Measurements from ENCODE around the gene TMEM167A. TPM values are rescaled to one million over a fixed set of nuclear protein-coding genes. Genes with fewer than 3 reads are reported as not detected.

Gene TMEM167A
- total and polyA plus RNA-seq, 4 donors = 80.1 to 137 (median 118) TPM

DNA sequence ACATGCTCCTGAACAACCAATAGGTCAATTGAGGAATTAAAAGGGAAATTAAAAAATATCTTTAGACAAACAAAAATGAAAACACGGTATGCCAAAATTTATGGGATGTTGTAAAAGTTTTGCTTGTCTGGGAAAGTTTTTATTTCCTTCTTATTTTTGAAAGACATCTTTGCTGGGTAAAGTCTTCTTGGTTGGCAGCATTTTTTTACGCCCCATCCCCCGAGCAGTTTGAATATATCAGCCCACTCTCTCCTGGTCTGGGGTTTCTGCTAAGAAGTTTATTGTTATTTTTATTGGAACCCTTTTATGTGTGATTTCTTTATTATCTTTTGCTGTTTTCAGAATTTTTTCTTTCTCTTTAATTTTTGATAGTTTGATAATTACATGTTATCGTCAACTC, 16.5 kb upstream of the TMEM167A start:
- Histone ChIP-seq H3K4me1 (ENCODE audit: control insufficient read depth, insufficient read depth, low read length) (no peaks in the 10 kb centered on the region), H3K4me3 (ENCODE audit: low read depth, low read length) (no peak overlapping the region), H3K27me3 (ENCODE audit: control insufficient read depth, insufficient read depth, low read length) (no peaks in the 10 kb centered on the region), H3K27ac (ENCODE audit: low read depth, low read length) (no peak overlapping the region), H3K36me3 (ENCODE audit: control insufficient read depth, insufficient read depth, low read length) (no peaks in the 10 kb centered on the region), H3K9me3 (ENCODE audit: control insufficient read depth, insufficient read depth, low read length) (no peaks in the 10 kb centered on the region)
- no peak for DNase-seq (ENCODE audit: low read depth in 4 of 6, low spot score in 6 of 6)
- no CpG with 5 or more reads among the region's 4 CpGs for WGBS (ENCODE audit: insufficient coverage)

DNA sequence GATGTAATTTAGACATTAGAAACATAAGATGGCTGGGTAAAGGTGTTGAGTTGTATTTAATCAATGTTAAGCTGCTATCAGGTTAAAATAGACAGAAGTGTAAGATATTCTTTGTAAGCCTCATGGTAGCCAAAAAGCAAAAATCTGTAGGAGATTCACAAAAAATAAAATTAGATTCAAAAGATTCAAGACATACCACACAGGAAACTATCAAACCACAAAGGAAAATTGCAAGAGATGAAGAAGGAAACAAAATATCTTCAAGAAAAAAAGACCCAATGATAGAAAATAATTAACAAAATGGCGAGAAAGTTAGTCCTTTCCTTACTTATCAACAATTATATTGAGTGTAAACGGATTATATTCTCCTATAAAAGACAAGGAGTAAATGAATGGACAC, 15.4 kb upstream of the TMEM167A start:
- no CpG with 5 or more reads among the region's 2 CpGs for WGBS (ENCODE audit: insufficient coverage)
- Histone ChIP-seq H3K27me3 (ENCODE audit: control insufficient read depth, insufficient read depth, low read length) (no peaks in the 10 kb centered on the region), H3K9me3 (ENCODE audit: control insufficient read depth, insufficient read depth, low read length) (no peaks in the 10 kb centered on the region), H3K4me1 (ENCODE audit: control insufficient read depth, insufficient read depth, low read length) (no peaks in the 10 kb centered on the region), H3K36me3 (ENCODE audit: control insufficient read depth, insufficient read depth, low read length) (no peaks in the 10 kb centered on the region), H3K4me3 (ENCODE audit: low read depth, low read length) (no peak overlapping the region), H3K27ac (ENCODE audit: low read depth, low read length) (no peak overlapping the region)
- no peak for DNase-seq (ENCODE audit: low read depth in 4 of 6, low spot score in 6 of 6)

DNA sequence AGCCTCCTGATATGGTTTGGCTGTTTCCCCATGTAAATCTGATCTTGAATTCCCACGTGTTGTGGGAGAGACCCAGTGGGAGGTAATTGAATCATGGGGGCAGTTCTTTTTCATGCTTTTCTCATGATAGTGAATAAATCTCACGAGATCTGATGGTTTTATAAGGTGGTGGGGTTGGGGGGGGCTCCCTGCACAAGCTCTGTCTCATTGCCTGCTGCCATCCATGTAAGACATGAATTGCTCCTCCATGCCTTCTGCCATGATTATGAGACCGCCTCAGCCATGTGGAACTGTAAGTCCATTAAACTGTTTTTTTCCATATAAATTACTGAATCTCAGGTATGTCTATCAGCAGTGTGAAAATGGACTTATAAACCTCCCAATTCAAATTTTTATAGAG, 13.0 kb upstream of the TMEM167A start:
- H3K27me3 ChIP-seq (ENCODE audit: control insufficient read depth, insufficient read depth, low read length) = no peaks in the 10 kb centered on the region
- H3K9me3 ChIP-seq (ENCODE audit: control insufficient read depth, insufficient read depth, low read length) = no peaks in the 10 kb centered on the region
- WGBS (ENCODE audit: insufficient coverage) = 83% methylated on average over 1 of the region's 3 CpGs
- H3K4me3 ChIP-seq (ENCODE audit: low read depth, low read length) = no peak overlapping the region
- H3K36me3 ChIP-seq (ENCODE audit: control insufficient read depth, insufficient read depth, low read length) = no peaks in the 10 kb centered on the region
- H3K4me1 ChIP-seq (ENCODE audit: control insufficient read depth, insufficient read depth, low read length) = no peaks in the 10 kb centered on the region
- no peak for DNase-seq (ENCODE audit: low read depth in 4 of 6, low spot score in 6 of 6)
- no peak overlapping the region for H3K27ac ChIP-seq (ENCODE audit: low read depth, low read length)

- Histone ChIP-seq H3K4me1 (ENCODE audit: control insufficient read depth, insufficient read depth, low read length) (no peaks in the 10 kb centered on the region), H3K36me3 (ENCODE audit: control insufficient read depth, insufficient read depth, low read length) (no peaks in the 10 kb centered on the region), H3K4me3 (ENCODE audit: low read depth, low read length) (no peak overlapping the region), H3K27me3 (ENCODE audit: control insufficient read depth, insufficient read depth, low read length) (no peaks in the 10 kb centered on the region), H3K9me3 (ENCODE audit: control insufficient read depth, insufficient read depth, low read length) (no peaks in the 10 kb centered on the region), H3K27ac (ENCODE audit: low read depth, low read length) (no peak overlapping the region)
- no CpG with 5 or more reads among the region's 2 CpGs for WGBS (ENCODE audit: insufficient coverage)
- DNase-seq (ENCODE audit: low read depth in 4 of 6, low spot score in 6 of 6) = no peak
Measured at GRCh38 chr5:83085106-83085505, 7.9 kb upstream of the TMEM167A start.

GRCh38 chr5:83084336-83084735, 7.1 kb upstream of the TMEM167A start:
- WGBS (ENCODE audit: insufficient coverage) = no CpG with 5 or more reads among the region's 2 CpGs
- Histone ChIP-seq H3K36me3 (ENCODE audit: control insufficient read depth, insufficient read depth, low read length) (no peaks in the 10 kb centered on the region), H3K27ac (ENCODE audit: low read depth, low read length) (no peak overlapping the region), H3K9me3 (ENCODE audit: control insufficient read depth, insufficient read depth, low read length) (no peaks in the 10 kb centered on the region), H3K4me1 (ENCODE audit: control insufficient read depth, insufficient read depth, low read length) (no peaks in the 10 kb centered on the region), H3K27me3 (ENCODE audit: control insufficient read depth, insufficient read depth, low read length) (no peaks in the 10 kb centered on the region), H3K4me3 (ENCODE audit: low read depth, low read length) (no peak overlapping the region)
- no peak for DNase-seq (ENCODE audit: low read depth in 4 of 6, low spot score in 6 of 6)

DNA sequence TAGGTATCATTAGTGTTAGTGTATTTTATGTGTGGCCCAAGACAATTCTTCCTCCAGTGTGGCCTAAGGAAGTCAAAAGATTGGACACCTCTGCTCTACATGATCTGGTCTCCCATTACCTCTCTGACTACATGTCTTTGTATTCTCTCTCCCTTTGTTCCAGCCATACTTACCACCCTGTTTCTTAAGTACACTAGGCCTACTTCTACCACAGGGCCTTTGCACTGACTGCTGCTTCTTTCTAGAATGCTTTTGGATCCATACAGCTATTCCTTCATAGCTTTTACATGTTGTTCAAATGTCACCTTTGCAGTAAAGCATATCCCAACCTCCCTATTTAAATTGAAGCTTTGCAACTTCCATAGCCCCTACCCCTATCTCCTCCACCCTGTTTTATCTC, 5.6 kb upstream of the TMEM167A start:
- no peak for DNase-seq (ENCODE audit: low read depth in 4 of 6, low spot score in 6 of 6)

GRCh38 chr5:83077662-83078261, 568 bp upstream of the TMEM167A start:
- WGBS (ENCODE audit: insufficient coverage) = under 1% methylated on average over 11 of the region's 14 CpGs
- Histone ChIP-seq H3K36me3 (ENCODE audit: control insufficient read depth, insufficient read depth, low read length) (no peaks in the 10 kb centered on the region), H3K27ac (ENCODE audit: low read depth, low read length) (peak overlapping the region; percentile 95), H3K9me3 (ENCODE audit: control insufficient read depth, insufficient read depth, low read length) (no peaks in the 10 kb centered on the region), H3K27me3 (ENCODE audit: control insufficient read depth, insufficient read depth, low read length) (no peaks in the 10 kb centered on the region), H3K4me3 (ENCODE audit: low read depth, low read length) (peak overlapping the region; percentile 99), H3K4me1 (ENCODE audit: control insufficient read depth, insufficient read depth, low read length) (no peaks in the 10 kb centered on the region)
- no peak for DNase-seq (ENCODE audit: low read depth in 4 of 6, low spot score in 6 of 6)

More for the DNA sequence above, 5.6 kb upstream of the TMEM167A start:
- no peaks in the 10 kb centered on the region for H3K9me3 ChIP-seq (ENCODE audit: control insufficient read depth, insufficient read depth, low read length)
- no peaks in the 10 kb centered on the region for H3K36me3 ChIP-seq (ENCODE audit: control insufficient read depth, insufficient read depth, low read length)
- H3K27me3 ChIP-seq (ENCODE audit: control insufficient read depth, insufficient read depth, low read length) = no peaks in the 10 kb centered on the region
- no peaks in the 10 kb centered on the region for H3K4me1 ChIP-seq (ENCODE audit: control insufficient read depth, insufficient read depth, low read length)
- no peak overlapping the region for H3K27ac ChIP-seq (ENCODE audit: low read depth, low read length)
- no peak overlapping the region for H3K4me3 ChIP-seq (ENCODE audit: low read depth, low read length)

GRCh38 chr5:83072966-83073365, 4.2 kb downstream of the TMEM167A start:
- no peak overlapping the region for H3K27ac ChIP-seq (ENCODE audit: low read depth, low read length)
- no peaks in the 10 kb centered on the region for H3K36me3 ChIP-seq (ENCODE audit: control insufficient read depth, insufficient read depth, low read length)
- no peak for DNase-seq (ENCODE audit: low read depth in 4 of 6, low spot score in 6 of 6)
- H3K4me1 ChIP-seq (ENCODE audit: control insufficient read depth, insufficient read depth, low read length) = no peaks in the 10 kb centered on the region
- no peaks in the 10 kb centered on the region for H3K27me3 ChIP-seq (ENCODE audit: control insufficient read depth, insufficient read depth, low read length)
- no CpG with 5 or more reads among the region's 6 CpGs for WGBS (ENCODE audit: insufficient coverage)
- no peaks in the 10 kb centered on the region for H3K9me3 ChIP-seq (ENCODE audit: control insufficient read depth, insufficient read depth, low read length)
- no peak overlapping the region for H3K4me3 ChIP-seq (ENCODE audit: low read depth, low read length)

- Histone ChIP-seq H3K27ac (ENCODE audit: low read depth, low read length) (no peak overlapping the region), H3K36me3 (ENCODE audit: control insufficient read depth, insufficient read depth, low read length) (no peaks in the 10 kb centered on the region), H3K4me1 (ENCODE audit: control insufficient read depth, insufficient read depth, low read length) (no peaks in the 10 kb centered on the region), H3K9me3 (ENCODE audit: control insufficient read depth, insufficient read depth, low read length) (no peaks in the 10 kb centered on the region), H3K27me3 (ENCODE audit: control insufficient read depth, insufficient read depth, low read length) (no peaks in the 10 kb centered on the region), H3K4me3 (ENCODE audit: low read depth, low read length) (no peak overlapping the region)
- WGBS (ENCODE audit: insufficient coverage) = no CpG with 5 or more reads among the region's 2 CpGs
- DNase-seq (ENCODE audit: low read depth in 4 of 6, low spot score in 6 of 6) = no peak
Measured at GRCh38 chr5:83071286-83072051, 5.7 kb downstream of the TMEM167A start.

Data from spinal cord (tissue), 10 donors.